Calu3 (cell line): Measurements from ENCODE around the gene FXN. TPM values are rescaled to one million over a fixed set of nuclear protein-coding genes. Genes with fewer than 3 reads are reported as not detected.

ENCODE experiments used
- BruUV-seq: library from RNA; stranded (reverse); fragments of 400-500 nt; replicated peaks from 2 replicates; lab custom pipeline; 2021; lab: Mats Ljungman, UMichigan
- CTCF ChIA-PET: fragments of 300-600 bp; sonication (Branson Sonifier 250); formaldehyde crosslinking; loops from one replicate; lab custom pipeline; 2022; ENCODE audit warnings: antibody characterized with exemption; lab: Charles Lee
- DNase-seq: peaks from one replicate; pipeline ENCODE4 v3.0.0; 2022
- H3K27ac Mint-ChIP-seq: one replicate; pipeline ENCODE4 v1.8.0; 2022; ENCODE audit warnings: mixed read lengths; ENCODE audit not compliant: unreplicated experiment
- H3K27me3 Mint-ChIP-seq: one replicate; pipeline ENCODE4 v1.8.0; 2022; ENCODE audit warnings: mixed read lengths; ENCODE audit not compliant: unreplicated experiment
- H3K36me3 Mint-ChIP-seq: one replicate; pipeline ENCODE4 v1.8.0; 2022; ENCODE audit warnings: mild to moderate bottlenecking, moderate library complexity, mixed read lengths; ENCODE audit not compliant: insufficient read depth, unreplicated experiment
- H3K4me1 Mint-ChIP-seq: one replicate; pipeline ENCODE4 v1.8.0; 2022; ENCODE audit warnings: mild to moderate bottlenecking, low read depth, mixed read lengths; ENCODE audit not compliant: unreplicated experiment
- H3K4me3 Mint-ChIP-seq: one replicate; pipeline ENCODE4 v1.8.0; 2022; ENCODE audit warnings: mild to moderate bottlenecking, low read depth, moderate library complexity, mixed read lengths; ENCODE audit not compliant: unreplicated experiment
- H3K9me3 Mint-ChIP-seq: one replicate; pipeline ENCODE4 v1.8.0; 2022; ENCODE audit warnings: low read depth, mixed read lengths; ENCODE audit not compliant: unreplicated experiment
- CTCF ChIP-seq: fragments of 200-600 bp; IDR thresholded peaks from one replicate; pipeline ENCODE4 v1.8.0; 2022; ENCODE audit warnings: antibody characterized with exemption; ENCODE audit not compliant: unreplicated experiment
- intact Hi-C: fragments of 100-400 bp; cut with micrococcal nuclease; formaldehyde crosslinking; loops from one replicate; pipeline ENCODE4 v1.10.0; 2022; ENCODE audit not compliant: unreplicated experiment
- total RNA-seq: library from RNA; stranded (reverse); gene quantifications from 2 replicates; pipeline ENCODE4 v1.2.3, GENCODE V29; 2022

The FXN gene
- total RNA-seq, 1 experiment from 2014 or later, result 12.9 TPM

- Mint-ChIP-seq H3K27me3 (no peaks in the 10 kb centered on the region), H3K4me3 (no peak overlapping the region), H3K9me3 (no peaks in the 10 kb centered on the region), H3K27ac (no peak overlapping the region), H3K36me3 (peaks cover 20% of the 10 kb centered on the region), H3K4me1 (peaks cover 3% of the 10 kb centered on the region)
- no peak for DNase-seq
- BruUV-seq, result no TSS peak
- intact Hi-C loops, result no loop called here
- TF ChIP-seq CTCF, result no peak
- CTCF ChIA-PET, result no interaction called here
Observed at GRCh38 chr9:69147041-69147834, 111.7 kb downstream of the FXN start.

- H3K27me3 Mint-ChIP-seq, result no peaks in the 10 kb centered on the region
- H3K9me3 Mint-ChIP-seq, result no peaks in the 10 kb centered on the region
- BruUV-seq, result no TSS peak
- H3K4me1 Mint-ChIP-seq, result peaks cover 9% of the 10 kb centered on the region
- TF ChIP-seq CTCF, result no peak
- no peak for DNase-seq
- intact Hi-C loops, result no loop called here
- H3K4me3 Mint-ChIP-seq, result no peak overlapping the region
- CTCF ChIA-PET, result interaction anchor here (0.7 kb wide), 1 partner anchor 118 kb away, joined by 6 read pairs; no protein-coding TSS in a partner anchor
- H3K36me3 Mint-ChIP-seq, result peaks cover 20% of the 10 kb centered on the region
- no peak overlapping the region for H3K27ac Mint-ChIP-seq
Observed at GRCh38 chr9:69149321-69149807, 113.8 kb downstream of the FXN start.

Other genes starting within 250 kb of the FXN start
- not detected in 2 replicates for gene PRKACG, start 21.6 kb upstream of the FXN start, total RNA-seq
- gene TJP2, start 138.5 kb downstream of the FXN start, total RNA-seq, result 139 and 160 TPM in 2 replicates